NCI-H1048 (cell line): Measurements from ENCODE around the gene UGT1A8.
"Not testable (repeated sequence)": the region's sequence is repeated elsewhere in the genome, so short reads cannot be mapped to it uniquely, and the experiment has no call there.

Experiments used
- DNase-seq: peaks from one replicate; lab custom pipeline; 2025; lab: John Stamatoyannopoulos, UW

The UGT1A8 gene

GRCh38 chr2:233686928-233687327 lies 69.5 kb downstream of the UGT1A8 start:
- no peak for DNase-seq

- no peak for DNase-seq
These were observed 70.9 kb downstream of the UGT1A8 start for GRCh38 chr2:233688341-233688740.

DNA sequence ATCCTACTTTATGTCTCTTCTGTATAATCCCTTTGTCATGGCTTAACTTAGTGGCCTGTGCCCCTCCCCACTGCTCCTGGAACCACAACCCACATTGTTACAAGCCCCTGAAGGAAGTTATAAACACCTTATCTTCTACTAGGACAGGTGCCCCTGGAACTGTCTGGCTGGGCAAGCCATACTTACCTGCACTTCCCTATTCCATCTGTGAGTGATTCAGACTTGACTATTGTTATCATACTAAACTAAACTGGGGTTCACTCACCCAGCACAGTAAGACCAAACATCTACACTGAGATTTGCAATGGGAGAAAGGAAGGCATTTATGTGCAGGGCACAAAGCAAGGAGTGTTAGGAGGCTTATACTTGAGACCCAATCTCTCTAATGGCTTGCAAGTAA lies 71.6 kb downstream of the UGT1A8 start:
- no peak for DNase-seq

DNA sequence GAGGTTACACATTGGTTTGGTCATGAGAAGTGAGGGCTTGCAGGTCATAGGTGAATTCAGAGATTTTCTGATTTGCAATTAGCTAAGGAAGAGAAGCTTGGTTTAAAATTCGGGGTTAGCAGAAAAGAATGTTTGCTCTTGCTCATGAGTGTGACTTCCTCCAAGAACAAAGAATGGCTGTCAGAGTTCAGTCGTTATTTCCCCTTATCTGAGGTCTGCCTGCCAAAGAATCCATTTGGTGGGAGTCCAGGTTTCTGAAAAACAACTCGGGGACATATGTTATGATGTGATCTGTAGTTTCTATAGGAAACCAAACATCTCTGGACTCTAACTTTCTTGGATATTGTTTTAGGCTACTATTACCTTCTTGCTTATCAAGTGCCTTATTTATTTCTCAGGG lies 72.1 kb downstream of the UGT1A8 start:
- no peak for DNase-seq

DNA sequence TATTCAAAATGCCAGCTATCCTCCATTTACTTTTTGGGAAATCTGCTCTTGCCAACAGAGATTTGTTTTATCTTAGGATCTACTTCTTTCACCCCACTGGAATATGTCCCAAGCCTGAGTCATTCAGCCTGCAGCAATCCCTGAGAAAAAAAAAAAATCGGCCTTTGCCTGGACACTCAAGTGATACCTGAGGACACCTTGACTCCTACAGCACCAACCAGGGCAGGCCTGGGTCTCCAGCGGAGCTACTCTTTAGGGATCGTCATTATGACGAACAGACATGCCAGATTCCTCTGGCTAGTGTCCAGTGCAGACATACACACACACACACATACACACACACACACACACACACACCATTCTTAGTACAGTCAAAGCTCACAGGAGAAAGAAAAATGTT lies 73.0 kb downstream of the UGT1A8 start:
- no peak for DNase-seq

- DNase-seq = no peak
These were observed 74.3 kb downstream of the UGT1A8 start for GRCh38 chr2:233691443-233692433.

DNA sequence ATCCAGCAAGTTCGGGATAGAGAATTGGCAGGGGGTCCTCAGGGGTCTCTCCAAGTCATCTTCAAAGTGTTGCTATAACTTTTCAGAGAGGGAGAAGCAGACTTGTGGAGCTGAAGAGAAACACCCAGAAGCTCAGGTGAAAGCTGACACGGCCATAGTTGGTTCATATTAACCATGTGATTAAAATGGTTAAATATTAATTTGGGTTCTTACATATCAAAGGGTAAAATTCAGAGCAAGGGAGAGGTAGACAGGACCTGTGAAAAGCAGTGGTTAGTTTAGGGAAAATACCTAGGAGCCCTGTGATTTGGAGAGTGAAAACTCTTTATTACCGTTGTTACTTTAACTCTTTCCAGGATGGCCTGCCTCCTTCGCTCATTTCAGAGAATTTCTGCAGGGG lies 75.2 kb downstream of the UGT1A8 start, which contains the start of gene UGT1A6:
TSS of gene UGT1A6 (plus strand) at position 243 of the 400 bp plus-strand sequence. CDS start at position 358, 115 bp downstream.
- DNase-seq = no peak

DNA sequence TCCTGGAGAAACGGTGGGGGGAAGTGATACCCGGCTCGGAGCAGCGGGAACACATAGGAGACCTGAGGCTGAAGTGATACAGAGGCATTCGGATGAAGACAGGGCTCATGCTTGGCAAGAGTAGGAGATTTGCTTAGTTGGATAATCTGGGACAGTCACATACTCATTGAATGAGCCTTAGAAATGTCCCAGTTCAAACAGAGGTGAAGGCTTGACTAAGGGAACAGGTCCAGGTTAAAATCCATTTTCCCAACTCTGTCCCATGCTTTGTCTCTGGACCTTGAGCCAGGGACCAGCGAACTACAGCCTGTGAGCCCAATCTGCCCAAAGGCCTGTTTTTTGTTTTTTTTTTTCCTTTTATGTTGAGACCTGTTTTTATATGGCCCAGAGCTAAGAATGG lies 76.5 kb downstream of the UGT1A8 start:
- no peak for DNase-seq

DNA sequence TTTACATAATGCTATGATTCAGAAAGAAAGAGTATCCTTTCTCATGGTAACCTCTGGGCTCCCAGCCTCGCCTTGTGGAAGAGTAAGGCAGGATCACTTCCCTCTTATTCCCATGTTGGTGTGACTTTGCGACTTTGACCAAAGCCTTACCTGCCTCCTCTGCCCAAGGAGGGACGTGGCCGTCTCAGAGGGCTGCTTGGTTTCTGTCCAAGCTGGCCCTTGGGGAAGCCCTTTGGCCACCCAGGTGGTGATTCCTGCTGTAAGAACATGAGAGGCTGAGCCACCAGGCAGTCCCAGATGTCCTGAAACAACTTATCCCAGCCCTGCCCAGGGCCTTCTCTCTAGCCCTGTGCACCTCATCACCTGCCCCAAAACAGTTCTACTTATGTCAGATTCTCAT lies 81.3 kb downstream of the UGT1A8 start:
- DNase-seq = no peak

DNA sequence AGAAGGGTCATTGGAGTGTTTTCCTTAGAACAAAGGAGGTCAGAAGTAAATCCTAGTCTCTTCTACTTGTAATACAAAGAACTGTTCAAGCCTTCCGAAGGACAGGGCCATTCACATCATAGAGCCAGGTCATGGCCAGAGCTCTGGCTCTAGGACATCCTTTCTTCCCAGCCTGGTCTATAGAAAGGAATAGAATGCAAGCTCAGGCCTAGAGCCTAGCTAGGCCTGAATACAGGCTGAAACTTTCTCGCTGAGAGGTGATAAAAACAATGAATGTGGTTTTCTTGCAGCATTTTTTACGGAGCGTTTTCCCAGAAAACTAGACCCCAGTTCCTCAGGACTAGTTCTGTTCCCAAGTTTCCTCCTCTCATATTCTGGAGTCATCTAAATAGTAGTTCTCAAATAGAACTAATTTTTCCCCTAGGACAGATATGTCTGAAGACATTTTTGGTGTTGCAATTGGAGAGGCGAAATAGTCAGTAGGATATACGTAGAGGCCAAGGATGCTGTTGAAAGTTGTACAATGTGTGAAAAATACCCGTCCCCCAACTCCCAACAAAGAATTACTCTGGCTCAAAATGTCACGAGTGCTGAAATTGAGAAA lies 82.1 kb downstream of the UGT1A8 start:
- no peak for DNase-seq

- no peak for DNase-seq
These were observed 82.7 kb downstream of the UGT1A8 start for GRCh38 chr2:233700028-233700635.

DNA sequence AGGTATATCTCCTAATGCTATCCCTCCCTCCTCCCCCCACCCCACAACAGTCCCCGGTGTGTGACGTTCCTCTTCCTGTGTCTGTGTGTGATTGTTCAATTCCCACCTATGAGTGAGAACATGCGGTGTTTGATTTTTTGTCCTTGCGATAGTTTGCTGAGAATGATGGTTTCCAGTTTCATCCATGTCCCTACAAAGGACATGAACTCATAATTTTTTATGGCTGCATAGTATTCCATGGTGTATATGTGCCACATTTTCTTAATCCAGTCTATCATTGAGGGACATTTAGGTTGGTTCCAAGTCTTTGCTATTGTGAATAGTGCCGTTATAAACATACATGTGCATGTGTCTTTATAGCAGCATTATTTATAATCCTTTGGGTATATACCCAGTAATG lies 83.4 kb downstream of the UGT1A8 start:
- DNase-seq = not testable (repeated sequence)

GRCh38 chr2:233702238-233702637 lies 84.8 kb downstream of the UGT1A8 start:
- DNase-seq = no peak

GRCh38 chr2:233705911-233706506 lies 88.6 kb downstream of the UGT1A8 start:
- DNase-seq = no peak

GRCh38 chr2:233706720-233707119 lies 89.3 kb downstream of the UGT1A8 start:
- no peak for DNase-seq

DNA sequence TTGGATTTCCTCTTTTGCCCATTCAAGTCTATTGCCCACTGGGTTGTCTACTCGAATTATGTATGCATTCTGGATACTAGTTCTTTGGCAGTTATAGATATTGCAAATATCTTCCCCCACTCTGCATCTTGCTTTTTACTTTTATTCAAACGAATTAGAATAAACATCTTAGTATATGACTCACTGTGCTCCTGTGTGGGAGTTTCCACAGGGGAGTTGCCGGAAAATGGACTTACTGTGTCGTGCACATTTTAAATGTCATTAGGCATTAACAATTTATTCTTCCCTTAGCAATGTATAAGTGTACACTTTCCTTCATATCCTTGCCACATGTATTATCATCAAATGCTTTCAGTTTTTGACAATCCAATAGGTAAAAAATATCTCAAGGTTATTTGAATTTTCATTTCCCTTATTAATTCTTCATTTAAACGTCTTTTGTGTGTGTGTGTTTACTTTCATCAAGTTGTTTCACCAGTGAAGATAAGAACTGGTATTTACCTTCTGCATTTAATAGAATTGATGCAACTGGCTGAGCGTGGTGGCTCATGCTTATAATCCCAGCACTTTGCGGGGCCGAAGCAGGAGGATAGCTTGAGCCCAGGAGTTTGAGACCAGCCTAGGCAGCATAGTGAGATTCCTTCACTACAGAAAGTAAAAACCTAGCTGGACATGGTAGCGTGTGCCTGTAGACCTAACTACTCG lies 90.7 kb downstream of the UGT1A8 start:
- DNase-seq = no peak

DNA sequence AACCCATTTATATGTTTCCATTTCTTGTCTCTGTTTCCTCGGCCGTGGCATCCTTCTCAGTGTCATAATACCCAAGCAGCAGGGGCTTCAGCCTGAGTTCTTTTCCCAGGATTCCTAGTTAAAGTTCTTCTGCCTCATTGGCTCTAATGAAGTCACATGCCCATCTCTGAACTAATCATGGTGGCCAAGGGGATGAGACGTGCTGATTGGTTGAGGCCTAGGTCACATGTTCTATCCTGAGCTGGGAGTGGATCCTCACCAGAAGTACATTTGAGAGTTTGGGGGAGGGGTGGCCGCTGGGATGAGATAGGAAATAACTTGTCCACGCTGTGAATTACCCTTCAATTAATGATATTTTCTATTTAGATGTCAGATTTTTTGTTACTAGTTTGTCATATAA lies 91.5 kb downstream of the UGT1A8 start:
- DNase-seq = no peak

GRCh38 chr2:233711312-233712008 lies 94.0 kb downstream of the UGT1A8 start:
- DNase-seq = peak; percentile 45

DNA sequence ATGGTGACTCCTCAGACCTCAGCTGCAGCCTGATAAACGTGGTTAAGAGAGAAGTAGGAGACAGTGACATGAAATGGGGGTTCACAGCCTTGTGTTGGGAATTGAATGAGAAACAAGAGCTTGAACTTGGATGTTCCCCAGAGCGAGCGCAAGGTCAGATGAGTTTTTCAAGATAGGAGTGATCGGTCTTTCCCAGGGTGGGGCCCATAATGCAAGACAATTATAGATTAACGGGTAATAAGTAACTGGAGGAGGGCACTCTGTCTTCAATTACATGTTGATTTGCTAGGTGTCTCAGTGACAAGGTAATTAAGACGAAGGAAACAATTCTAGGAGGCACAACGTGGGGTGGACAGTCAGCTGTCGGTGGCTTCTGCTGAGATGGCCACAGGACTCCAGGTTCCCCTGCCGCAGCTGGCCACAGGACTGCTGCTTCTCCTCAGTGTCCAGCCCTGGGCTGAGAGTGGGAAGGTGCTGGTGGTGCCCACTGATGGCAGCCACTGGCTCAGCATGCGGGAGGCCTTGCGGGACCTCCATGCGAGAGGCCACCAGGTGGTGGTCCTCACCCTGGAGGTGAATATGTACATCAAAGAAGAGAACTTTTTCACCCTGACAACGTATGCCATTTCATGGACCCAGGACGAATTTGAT lies 95.3 kb downstream of the UGT1A8 start, which contains the start of gene UGT1A5:
TSS of gene UGT1A5 (plus strand) at position 297 of the 651 bp plus-strand sequence. CDS start at position 382, 85 bp downstream.
- no peak for DNase-seq

DNA sequence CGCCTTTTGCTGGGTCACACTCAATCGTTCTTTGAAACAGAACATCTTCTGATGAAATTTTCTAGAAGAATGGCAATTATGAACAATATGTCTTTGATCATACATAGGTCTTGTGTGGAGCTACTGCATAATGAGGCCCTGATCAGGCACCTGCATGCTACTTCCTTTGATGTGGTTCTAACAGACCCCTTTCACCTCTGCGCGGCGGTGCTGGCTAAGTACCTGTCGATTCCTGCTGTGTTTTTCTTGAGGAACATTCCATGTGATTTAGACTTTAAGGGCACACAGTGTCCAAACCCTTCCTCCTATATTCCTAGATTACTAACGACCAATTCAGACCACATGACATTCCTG lies 95.8 kb downstream of the UGT1A8 start:
- DNase-seq = no peak

DNA sequence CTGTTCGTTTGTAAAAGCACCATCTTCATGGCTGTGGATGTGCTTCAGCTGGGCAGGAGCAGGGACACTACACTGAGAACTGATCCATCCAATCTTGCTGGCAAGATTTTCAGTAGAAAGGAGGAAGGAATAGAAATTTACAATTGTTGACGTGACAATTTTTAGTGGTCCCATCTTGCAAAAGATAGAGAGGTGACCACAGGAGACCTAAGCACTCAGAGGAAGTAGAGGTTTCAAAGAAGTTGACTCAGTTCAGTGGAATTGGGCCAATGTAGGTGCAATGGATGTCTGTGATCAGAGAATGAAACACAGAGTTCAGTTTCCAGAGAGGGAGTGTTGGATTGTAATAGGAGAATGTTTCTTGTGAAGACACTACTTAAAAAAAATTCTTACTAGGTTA lies 96.7 kb downstream of the UGT1A8 start:
- DNase-seq = no peak
